Astrocyte (in vitro differentiated cells and primary cell): ENCODE measurements around the gene NPR1. TPM values are rescaled to one million over a fixed set of nuclear protein-coding genes. Genes with fewer than 3 reads are reported as not detected.

Source experiments
- DNase-seq: peaks from one replicate; pipeline ENCODE4 v3.0.0-alpha.2; 2010; ENCODE audit warnings: low read depth
- FAIRE-seq: peaks from 2 replicates; lab custom pipeline; 2011; peaks lifted over from hg19 to GRCh38; lab: Jason Lieb, UNC
- H2AFZ ChIP-seq: 2 replicates; pipeline ENCODE4 v1.6.0; 2012; ENCODE audit warnings: low read depth, low read length, inconsistent platforms
- H3K27ac ChIP-seq: 2 replicates; pipeline ENCODE4 v1.5.1; 2011; ENCODE audit warnings: low read depth, low read length, inconsistent platforms
- H3K27me3 ChIP-seq: 2 replicates; pipeline ENCODE4 v1.6.0; 2011; ENCODE audit warnings: low read length, inconsistent platforms; ENCODE audit not compliant: insufficient read depth
- H3K36me3 ChIP-seq: 2 replicates; pipeline ENCODE4 v1.5.1; 2011; ENCODE audit warnings: low read length, inconsistent platforms; ENCODE audit not compliant: insufficient read depth
- H3K4me1 ChIP-seq: 2 replicates; pipeline ENCODE4 v1.5.1; 2011; ENCODE audit warnings: low read length, inconsistent platforms; ENCODE audit not compliant: insufficient read depth
- H3K4me2 ChIP-seq: 2 replicates; pipeline ENCODE4 v1.6.0; 2012; ENCODE audit warnings: low read length, inconsistent platforms
- H3K4me3 ChIP-seq: 2 replicates; pipeline ENCODE4 v1.5.1; 2011; ENCODE audit warnings: low read depth, mild to moderate bottlenecking, low read length, inconsistent platforms; ENCODE audit not compliant: insufficient read depth
- H3K79me2 ChIP-seq: 2 replicates; pipeline ENCODE4 v1.6.0; 2012; ENCODE audit warnings: mild to moderate bottlenecking, low read length, inconsistent platforms; ENCODE audit not compliant: insufficient read depth
- H3K9ac ChIP-seq: 2 replicates; pipeline ENCODE4 v1.6.0; 2012; ENCODE audit warnings: mild to moderate bottlenecking, low read length, inconsistent platforms
- H3K9me3 ChIP-seq: 2 replicates; pipeline ENCODE4 v1.5.1; 2012; ENCODE audit warnings: low read depth, mild to moderate bottlenecking, low read length, inconsistent platforms; ENCODE audit not compliant: insufficient read depth
- H4K20me1 ChIP-seq: 2 replicates; pipeline ENCODE4 v1.6.0; 2012; ENCODE audit warnings: low read length, inconsistent platforms; ENCODE audit not compliant: insufficient read depth
- H3K27ac Mint-ChIP-seq: one replicate; pipeline ENCODE4 v1.8.0; 2021; ENCODE audit warnings: mild to moderate bottlenecking, mixed read lengths; ENCODE audit not compliant: unreplicated experiment
- H3K27me3 Mint-ChIP-seq: one replicate; pipeline ENCODE4 v1.8.0; 2021; ENCODE audit warnings: low read depth, mixed read lengths; ENCODE audit not compliant: unreplicated experiment
- H3K36me3 Mint-ChIP-seq: one replicate; pipeline ENCODE4 v1.8.0; 2021; ENCODE audit warnings: low read depth, mixed read lengths; ENCODE audit not compliant: unreplicated experiment
- H3K4me1 Mint-ChIP-seq: one replicate; pipeline ENCODE4 v1.8.0; 2021; ENCODE audit warnings: low read depth, mixed read lengths; ENCODE audit not compliant: unreplicated experiment
- H3K4me3 Mint-ChIP-seq: one replicate; pipeline ENCODE4 v1.8.0; 2021; ENCODE audit warnings: mild to moderate bottlenecking, moderate library complexity, mixed read lengths; ENCODE audit not compliant: unreplicated experiment
- H3K9me3 Mint-ChIP-seq: one replicate; pipeline ENCODE4 v1.8.0; 2021; ENCODE audit warnings: mild to moderate bottlenecking, mixed read lengths; ENCODE audit not compliant: unreplicated experiment
- CTCF ChIP-seq: IDR thresholded peaks from 2 replicates; pipeline ENCODE4 v1.5.1; 2011; ENCODE audit warnings: low read depth, mild to moderate bottlenecking, inconsistent platforms, low read length, moderate library complexity; ENCODE audit not compliant: insufficient read depth
- EZH2 ChIP-seq: IDR thresholded peaks from 2 replicates; pipeline ENCODE4 v1.6.1; 2012; ENCODE audit warnings: mild to moderate bottlenecking, low read length, inconsistent platforms; ENCODE audit not compliant: insufficient read depth
- total RNA-seq: library from RNA; stranded (reverse); gene quantifications from 2 replicates; pipeline ENCODE4 v1.2.1, GENCODE V29; 2021

The NPR1 gene
- total RNA-seq, 1 donor from 2014 or later = 0.11 TPM

GRCh38 chr1:153683854-153684253 is 5.4 kb downstream of the NPR1 start:
- H3K27ac Mint-ChIP-seq = no peak overlapping the region
- FAIRE-seq (no peak), DNase-seq (no peak)
- Histone ChIP-seq H3K36me3 (no peaks in the 10 kb centered on the region), H3K4me1 (peaks cover 7% of the 10 kb centered on the region), H3K4me2 (no peak overlapping the region), H3K4me3 (no peak overlapping the region), H3K9me3 (no peaks in the 10 kb centered on the region), H3K27ac (no peak overlapping the region), H3K27me3 (peaks cover 36% of the 10 kb centered on the region), H3K9ac (no peak overlapping the region), H4K20me1 (no peaks in the 10 kb centered on the region), H3K79me2 (no peaks in the 10 kb centered on the region), H2AFZ (no peak overlapping the region)
- H3K4me3 Mint-ChIP-seq = no peak overlapping the region
- TF ChIP-seq CTCF (no peak), EZH2 (no peak)
- peaks cover 2% of the 10 kb centered on the region for H3K9me3 Mint-ChIP-seq
- H3K4me1 Mint-ChIP-seq = peaks cover 11% of the 10 kb centered on the region
- H3K27me3 Mint-ChIP-seq = peaks cover 47% of the 10 kb centered on the region
- no peaks in the 10 kb centered on the region for H3K36me3 Mint-ChIP-seq

GRCh38 chr1:153684892-153685291 is 6.4 kb downstream of the NPR1 start:
- no peak for DNase-seq
- H3K27ac Mint-ChIP-seq = no peak overlapping the region
- peaks cover 43% of the 10 kb centered on the region for H3K27me3 Mint-ChIP-seq
- Histone ChIP-seq H3K4me1 (no peaks in the 10 kb centered on the region), H3K4me2 (no peak overlapping the region), H3K4me3 (no peak overlapping the region), H3K79me2 (no peaks in the 10 kb centered on the region), H4K20me1 (no peaks in the 10 kb centered on the region), H3K9me3 (no peaks in the 10 kb centered on the region), H3K27me3 (peaks cover 26% of the 10 kb centered on the region), H3K27ac (no peak overlapping the region), H3K36me3 (no peaks in the 10 kb centered on the region), H2AFZ (no peak overlapping the region), H3K9ac (no peak overlapping the region)
- no peak overlapping the region for H3K4me3 Mint-ChIP-seq
- H3K36me3 Mint-ChIP-seq = no peaks in the 10 kb centered on the region
- TF ChIP-seq EZH2 (no peak), CTCF (no peak)
- H3K4me1 Mint-ChIP-seq = peaks cover 11% of the 10 kb centered on the region
- FAIRE-seq = no peak
- peaks cover 2% of the 10 kb centered on the region for H3K9me3 Mint-ChIP-seq

GRCh38 chr1:153685544-153686340 is 7.3 kb downstream of the NPR1 start:
- H3K27me3 ChIP-seq = peaks cover 20% of the 10 kb centered on the region
- no peak overlapping the region for H3K4me3 ChIP-seq
- no peaks in the 10 kb centered on the region for H3K79me2 ChIP-seq
- DNase-seq (no peak), FAIRE-seq (no peak)
- no peak overlapping the region for H3K4me2 ChIP-seq
- no peak overlapping the region for H2AFZ ChIP-seq
- no peaks in the 10 kb centered on the region for H4K20me1 ChIP-seq
- no peak overlapping the region for H3K27ac ChIP-seq
- no peaks in the 10 kb centered on the region for H3K4me1 ChIP-seq
- H3K36me3 ChIP-seq = no peaks in the 10 kb centered on the region
- no peaks in the 10 kb centered on the region for H3K36me3 Mint-ChIP-seq
- H3K27me3 Mint-ChIP-seq = peaks cover 41% of the 10 kb centered on the region
- TF ChIP-seq CTCF (no peak), EZH2 (no peak)
- H3K4me3 Mint-ChIP-seq = no peak overlapping the region
- peaks cover 2% of the 10 kb centered on the region for H3K9me3 Mint-ChIP-seq
- H3K9me3 ChIP-seq = no peaks in the 10 kb centered on the region
- H3K4me1 Mint-ChIP-seq = peaks cover 11% of the 10 kb centered on the region
- no peak overlapping the region for H3K27ac Mint-ChIP-seq
- no peak overlapping the region for H3K9ac ChIP-seq
